Stimulated activated CD4-positive, alpha-beta T cell treated with anti-CD3 and anti-CD28 coated beads, TNF-alpha, amount 100 ng/mL, for 24 hours (primary cell): Measurements from ENCODE around the gene SLC35E3.
"Not testable (repeated sequence)": the region's sequence is repeated elsewhere in the genome, so short reads cannot be mapped to it uniquely, and the experiment has no call there.

Experiments
- DNase-seq, 3 experiments: peaks; one replicate each; pipeline ENCODE4 v3.0.0-alpha.2; 2020; ENCODE audit warnings: low read depth in 3 of 3

The SLC35E3 gene

GRCh38 chr12:68813242-68813593, 67.2 kb downstream of the SLC35E3 start:
- DNase-seq, result no peak

GRCh38 chr12:68814490-68815231, 68.7 kb downstream of the SLC35E3 start:
- DNase-seq, result no peak

GRCh38 chr12:68815232-68815927, 69.4 kb downstream of the SLC35E3 start:
- DNase-seq, result no peak

DNA sequence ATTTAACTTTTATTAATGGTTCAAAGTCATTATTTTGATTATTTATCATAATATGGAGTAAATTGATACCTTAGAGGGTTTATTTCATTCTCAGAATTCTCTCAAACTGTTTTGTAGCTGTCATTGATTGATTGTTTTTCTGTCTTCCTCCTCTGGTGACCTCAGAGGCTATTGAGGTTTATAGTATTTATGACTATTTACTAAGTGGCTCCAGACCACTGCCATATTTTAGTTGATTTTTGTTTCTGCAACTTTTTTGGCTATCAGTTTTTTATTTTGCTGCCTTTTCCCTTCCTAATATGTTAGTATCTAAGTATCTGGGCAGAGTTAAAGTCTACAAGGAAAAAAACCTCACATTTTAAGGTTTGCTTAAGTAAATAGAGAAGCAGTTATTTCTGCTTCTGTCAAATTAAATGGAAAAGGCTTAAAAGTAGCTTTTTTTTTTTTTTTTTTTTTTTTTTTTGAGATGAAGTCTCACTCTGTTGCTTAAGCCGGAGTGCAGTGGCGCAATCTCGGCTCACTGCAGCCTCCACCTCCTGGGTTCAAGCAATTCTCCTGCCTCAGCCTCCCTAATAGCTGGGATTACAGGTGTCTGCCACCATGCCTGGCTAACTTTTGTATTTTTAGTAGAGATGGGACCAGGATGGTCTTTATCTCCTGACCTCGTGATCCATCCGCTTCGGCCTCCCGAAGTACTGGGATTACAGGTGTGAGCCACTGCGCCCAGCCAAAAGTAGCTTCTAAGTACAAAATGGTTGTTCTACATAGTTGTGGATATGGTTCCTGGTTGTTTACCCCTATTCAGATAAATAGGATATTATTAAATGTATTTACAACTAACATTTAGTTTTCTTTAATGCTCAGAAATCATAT, 70.2 kb downstream of the SLC35E3 start:
- no peak for DNase-seq

- not testable (repeated sequence) for DNase-seq
Measured at GRCh38 chr12:68819481-68819880, 73.5 kb downstream of the SLC35E3 start.

DNA sequence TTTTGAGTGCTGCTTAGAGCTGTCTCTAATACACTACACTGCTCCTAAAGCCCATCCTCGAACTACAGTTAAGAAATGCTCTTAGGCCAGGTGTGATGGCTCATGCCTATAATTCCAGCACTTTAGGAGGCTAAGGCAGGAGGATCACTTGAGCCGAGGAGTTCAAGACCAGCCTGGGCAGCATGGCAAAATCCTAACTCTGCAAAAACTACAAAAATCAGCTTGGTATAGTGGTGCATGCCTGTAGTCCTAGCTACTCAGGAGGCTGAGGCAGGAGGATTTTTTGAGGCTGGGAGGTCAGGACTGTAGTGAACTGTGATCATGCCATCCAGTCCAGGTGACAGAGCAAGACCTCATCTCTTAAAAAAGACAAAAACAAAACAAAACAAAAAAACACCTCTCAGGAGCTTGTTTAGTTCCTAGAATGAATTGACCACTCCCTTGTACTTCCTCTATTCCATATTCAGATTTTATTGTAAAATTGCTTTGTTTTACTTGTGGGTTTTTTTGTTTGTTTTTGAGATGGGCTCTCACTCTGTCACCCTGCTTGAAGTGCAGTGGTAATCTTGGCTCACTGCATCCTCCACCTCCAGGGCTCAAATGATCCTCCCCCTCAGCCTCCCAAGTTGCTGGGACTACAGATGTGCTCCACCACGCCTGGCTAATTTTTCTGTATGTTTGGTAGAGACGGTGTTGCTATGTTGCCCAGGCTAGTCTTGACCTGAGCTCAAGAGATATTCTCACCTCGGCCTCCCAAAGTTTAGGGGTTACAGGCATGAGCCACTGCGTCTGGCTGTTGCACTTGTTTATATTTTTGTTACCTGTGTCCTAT, 75.6 kb downstream of the SLC35E3 start:
- DNase-seq, result no peak

GRCh38 chr12:68823696-68824095, 77.7 kb downstream of the SLC35E3 start:
- DNase-seq, result no peak

DNA sequence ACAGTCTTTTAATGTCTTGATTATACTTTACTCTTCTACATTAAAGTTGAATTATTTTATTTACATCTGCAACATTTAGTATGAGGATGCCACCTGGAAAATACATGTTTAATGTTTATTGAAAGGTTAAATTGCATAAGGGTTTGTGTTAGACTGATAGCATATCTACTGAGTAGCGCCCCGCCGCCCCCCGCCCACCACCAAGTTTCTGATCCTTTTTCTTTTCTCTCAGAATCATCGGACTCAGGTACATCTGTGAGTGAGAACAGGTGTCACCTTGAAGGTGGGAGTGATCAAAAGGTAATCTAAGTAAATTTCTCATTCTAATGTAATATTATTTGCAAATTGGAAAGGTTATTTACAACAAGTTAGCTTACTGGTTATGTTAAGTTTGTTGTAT, 78.2 kb downstream of the SLC35E3 start:
- no peak for DNase-seq

- no peak for DNase-seq
Measured at GRCh38 chr12:68824597-68825250, 78.7 kb downstream of the SLC35E3 start.

DNA sequence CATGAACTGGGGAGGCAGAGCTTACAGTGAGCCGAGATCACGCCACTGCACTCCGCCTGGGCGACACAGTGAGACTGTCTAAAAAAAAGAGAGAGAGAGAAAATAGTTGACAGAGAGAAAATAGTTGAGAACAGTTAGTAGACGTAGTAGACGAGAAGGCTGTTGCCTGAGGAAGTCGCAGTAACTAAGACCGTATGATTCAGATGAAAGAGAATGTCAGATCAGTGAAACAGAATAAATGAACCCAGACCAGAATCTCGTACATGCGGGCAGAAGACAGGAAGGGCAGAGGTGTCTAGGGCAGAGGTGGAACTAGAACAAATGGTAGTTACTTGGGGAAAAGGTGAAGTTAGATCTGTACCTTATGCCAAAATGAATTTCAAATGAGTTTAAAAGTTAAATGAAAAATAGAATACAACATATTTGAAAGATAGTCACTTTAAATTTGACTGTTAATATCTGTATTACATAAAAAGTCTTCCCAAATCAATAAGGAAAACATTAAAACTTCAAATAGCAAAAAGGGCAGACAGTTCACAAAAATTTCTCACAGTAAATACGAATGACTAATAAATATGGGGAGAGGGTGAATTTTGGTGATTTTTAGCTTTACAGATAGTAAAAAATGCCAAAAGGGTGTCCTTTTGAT, 79.7 kb downstream of the SLC35E3 start:
- no peak for DNase-seq

DNA sequence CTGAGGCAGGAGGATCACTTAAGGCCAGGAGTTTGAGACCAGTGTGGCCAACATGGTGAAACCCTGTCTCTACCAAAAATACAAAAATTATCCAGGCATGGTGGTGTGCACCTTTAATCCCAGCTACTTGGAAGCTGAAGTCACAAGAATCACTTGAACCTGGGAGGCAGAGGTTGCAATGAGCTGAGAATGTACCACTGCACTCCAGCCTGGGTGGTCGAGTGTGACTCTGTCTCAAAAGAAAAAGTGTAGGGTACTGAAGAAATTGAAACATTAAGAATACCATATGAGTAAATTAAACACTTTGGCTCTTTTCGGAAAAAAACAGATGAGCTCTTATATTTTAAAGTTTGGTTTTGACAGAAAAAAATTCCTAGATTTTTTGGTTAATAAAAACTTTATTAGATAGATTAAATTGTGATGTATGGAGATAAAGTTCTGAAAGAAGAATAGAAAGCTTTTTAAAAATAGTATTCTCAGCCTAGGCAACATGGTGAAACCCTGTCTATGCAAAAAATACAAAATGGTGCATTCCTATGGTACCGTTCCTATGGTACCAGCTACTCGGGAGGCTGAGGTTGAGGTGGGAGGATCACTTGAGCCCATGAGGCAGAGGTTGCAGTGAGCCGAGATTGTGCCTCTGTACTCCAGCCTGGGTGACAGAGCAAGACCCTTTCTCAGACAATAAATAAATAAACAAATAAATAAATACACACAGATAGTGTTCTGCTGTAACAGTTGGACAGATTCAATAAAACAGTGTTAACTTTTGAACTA, 82.1 kb downstream of the SLC35E3 start:
- no peak for DNase-seq

GRCh38 chr12:68828672-68829068, 82.7 kb downstream of the SLC35E3 start:
- DNase-seq, result no peak
